Measurements from ENCODE around the gene RGS19. TPM values are rescaled to one million over a fixed set of nuclear protein-coding genes. Genes with fewer than 3 reads are reported as not detected.

RGS19 gene
- total and polyA plus RNA-seq, 2 of the 8 experiments (the other 6 are each of a cell fraction or from before 2014, with no cell fraction given): 12.7 to 16.8 TPM

DNA sequence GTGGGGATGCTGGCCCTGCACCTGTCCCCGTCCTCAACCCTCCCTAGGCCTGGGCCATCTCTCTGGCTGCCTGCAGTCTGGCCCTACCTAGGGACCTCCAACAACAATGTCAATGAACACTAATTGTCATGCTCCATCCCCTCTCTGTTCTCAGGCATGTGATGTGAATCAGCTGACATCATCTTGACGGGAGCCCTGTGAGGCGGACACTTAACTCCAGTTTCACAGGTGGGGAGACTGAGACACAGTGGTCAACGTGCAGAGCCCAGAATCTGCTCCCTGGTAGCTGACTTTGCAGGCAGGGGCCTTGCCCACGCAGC is 17.1 kb downstream of the RGS19 start:
- Histone ChIP-seq H3K27ac (ENCODE audit: low read depth, low read length) (no peak overlapping the region), H4K5ac (ENCODE audit: insufficient read length, low read depth, low read length) (peak overlapping the region; percentile 91), H3K9me3 (ENCODE audit: insufficient read depth in 2 of 2, low read depth in 1 of 2, low read length in 1 of 2) (no peaks in the 10 kb centered on the region), H3K4ac (replicated peaks; ENCODE audit: insufficient read length, low read depth, low read length) (no peak overlapping the region), H2BK120ac (replicated peaks; ENCODE audit: low read depth, low read length) (no peak overlapping the region), H3K27me3 (replicated peaks in 1 of 4; ENCODE audit: control insufficient read depth in 3 of 4, extremely low read depth in 1 of 4, insufficient read depth in 3 of 4, low read length in 3 of 4) (no peaks in the 10 kb centered on the region; a peak in 2 of 7 replicates), H2BK12ac (ENCODE audit: low read depth, low read length) (no peak overlapping the region), H3K79me1 (ENCODE audit: low read depth, low read length) (no peaks in the 10 kb centered on the region), H3K14ac (ENCODE audit: insufficient read length) (no peak overlapping the region), H2AK5ac (ENCODE audit: low read depth, low read length) (no peak overlapping the region), H3K4me2 (ENCODE audit: insufficient read depth in 1 of 2, low read depth in 2 of 2, low read length in 2 of 2) (peak overlapping the region; percentile 60 to 83), H2BK20ac (ENCODE audit: low read length) (no peak overlapping the region), H3K4me1 (replicated peaks in 1 of 4; ENCODE audit: control insufficient read depth in 3 of 4, insufficient read depth in 4 of 4, low read length in 3 of 4) (peaks cover 3 to 17% (median 12%) of the 10 kb centered on the region in 4 experiments), H4K20me1 (replicated peaks in 1 of 2; ENCODE audit: control insufficient read depth in 1 of 2, insufficient read depth in 2 of 2, low read length in 2 of 2) (peaks cover 2 to 6% of the 10 kb centered on the region in 2 experiments), H3K9ac (replicated peaks in 1 of 4; ENCODE audit: extremely low read depth in 1 of 4, low read depth in 3 of 4, low read length in 3 of 4) (0 out of 7 replicates have a peak overlapping the region, but pooled peaks of 2 of the 4 experiments have one; percentile 0 to 8), H3K79me2 (ENCODE audit: control insufficient read depth in 1 of 2, insufficient read depth in 2 of 2, low read length in 2 of 2) (no peaks in the 10 kb centered on the region), H3K23ac (ENCODE audit: insufficient read length) (no peak overlapping the region), H4K91ac (replicated peaks; ENCODE audit: insufficient read length, low read length) (peak overlapping the region; percentile 84), H2BK5ac (ENCODE audit: low read depth, low read length) (no peak overlapping the region), H2BK15ac (ENCODE audit: low read length) (no peak overlapping the region), H3K18ac (ENCODE audit: extremely low read depth, low read length) (no peak overlapping the region), H3K36me3 (ENCODE audit: control insufficient read depth in 2 of 4, insufficient read depth in 4 of 4, low read length in 3 of 4) (no peaks in the 10 kb centered on the region), H4K8ac (ENCODE audit: extremely low read depth, insufficient read depth, low read length) (peak overlapping the region; percentile 72), H3K4me3 (ENCODE audit: extremely low read depth in 1 of 4, insufficient read depth in 2 of 4, low read depth in 3 of 4, low read length in 4 of 4) (peak overlapping the region; percentile 66 to 81 (median 72); a peak in 7 of 8 replicates), H2AFZ (ENCODE audit: low read length) (no peak overlapping the region), H3K23me2 (ENCODE audit: low read depth, low read length) (peaks cover 2% of the 10 kb centered on the region; the same call in 1 of the 2 replicates), H3K56ac (replicated peaks; ENCODE audit: insufficient read length, low read depth, low read length) (no peak overlapping the region)
- DNase-seq (ENCODE audit: low read depth in 1 of 2, low spot score in 2 of 2): no peak
- ChIA-PET CTCF (ENCODE audit: partially characterized antibody) (interaction anchor here (0.6 to 15.0 kb wide), 7 partner anchors 19 to 108 kb away, joined by 3 to 139 read pairs (median 4); partner anchors contain the start of genes LKAAEAR1, OPRL1, PRPF6 and RGS19), POLR2A (ENCODE audit: partially characterized antibody) (interaction anchor here (0.5 to 1.5 kb wide), 11 partner anchors 8 to 98 kb away, joined by 3 to 7 read pairs (median 4); partner anchors contain the start of genes C20orf204, LKAAEAR1, OPRL1 and RGS19)
- TF ChIP-seq ZNF274 (IDR thresholded peaks at IDR 0.05; ENCODE audit: borderline replicate concordance, extremely low read depth, low read length) (no peak), CHD2 (IDR thresholded peaks at IDR 0.05; ENCODE audit: low read length) (no peak), JUN (IDR thresholded peaks at IDR 0.05; ENCODE audit: low read depth, low read length) (no peak), RBBP5 (IDR thresholded peaks at IDR 0.05; ENCODE audit: borderline replicate concordance, low read depth, low read length) (no peak), KDM5A (IDR thresholded peaks at IDR 0.05; ENCODE audit: low read length) (no peak), CBX5 (IDR thresholded peaks at IDR 0.05; ENCODE audit: low read depth, low read length) (no peak), PHF8 (conservative IDR thresholded peaks at IDR 0.05; ENCODE audit: low read depth, low read length) (no peak), TCF12 (IDR thresholded peaks at IDR 0.05; ENCODE audit: low read depth, low read length) (no peak)
- TF ChIP-seq, protein P1, sequence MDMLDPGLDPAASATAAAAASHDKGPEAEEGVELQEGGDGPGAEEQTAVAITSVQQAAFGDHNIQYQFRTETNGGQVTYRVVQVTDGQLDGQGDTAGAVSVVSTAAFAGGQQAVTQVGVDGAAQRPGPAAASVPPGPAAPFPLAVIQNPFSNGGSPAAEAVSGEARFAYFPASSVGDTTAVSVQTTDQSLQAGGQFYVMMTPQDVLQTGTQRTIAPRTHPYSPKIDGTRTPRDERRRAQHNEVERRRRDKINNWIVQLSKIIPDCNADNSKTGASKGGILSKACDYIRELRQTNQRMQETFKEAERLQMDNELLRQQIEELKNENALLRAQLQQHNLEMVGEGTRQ (IDR thresholded peaks at IDR 0.05; ENCODE audit: low read length): no peak
- 65% methylated on average over 5 of the region's 5 CpGs; no CpG with 5 or more reads in 1 of the 2 experiments for WGBS, 2 experiments (ENCODE audit: extremely low coverage in 1 of 2, insufficient coverage in 1 of 2, insufficient read length in 1 of 2, insufficient replicate concordance in 2 of 2, low coverage in 1 of 2, low lambda C conversion rate in 2 of 2, missing lambda C conversion rate in 1 of 2)
- FAIRE-seq: no peak
